Gastrocnemius medialis (tissue), 4 donors: ENCODE data around the gene CWC27.

Source experiments
- POLR2A ChIP-seq, 2 donors: fragments of 450-650 bp; IDR thresholded peaks; one replicate each; pipeline ENCODE4 v1.6.1; 2017; ENCODE audit warnings: antibody characterized with exemption in 2 of 2, mild to moderate bottlenecking in 2 of 2, moderate library complexity in 2 of 2
- TF ChIP-seq, protein P1 (sequence below), 5 experiments: fragments of 450-650 bp in 3 of 5; fragments of 200-600 bp in 2 of 5; sonication (generic) in 2 of 5; IDR thresholded peaks in 4 of 5; conservative IDR thresholded peaks in 1 of 5; 1 replicate in 4 of 5; 2 replicates in 1 of 5; pipeline ENCODE4 v1.5.1; 2016 to 2019; ENCODE audit warnings: antibody characterized with exemption in 5 of 5, mild to moderate bottlenecking in 3 of 5, moderate library complexity in 3 of 5

DNA sequence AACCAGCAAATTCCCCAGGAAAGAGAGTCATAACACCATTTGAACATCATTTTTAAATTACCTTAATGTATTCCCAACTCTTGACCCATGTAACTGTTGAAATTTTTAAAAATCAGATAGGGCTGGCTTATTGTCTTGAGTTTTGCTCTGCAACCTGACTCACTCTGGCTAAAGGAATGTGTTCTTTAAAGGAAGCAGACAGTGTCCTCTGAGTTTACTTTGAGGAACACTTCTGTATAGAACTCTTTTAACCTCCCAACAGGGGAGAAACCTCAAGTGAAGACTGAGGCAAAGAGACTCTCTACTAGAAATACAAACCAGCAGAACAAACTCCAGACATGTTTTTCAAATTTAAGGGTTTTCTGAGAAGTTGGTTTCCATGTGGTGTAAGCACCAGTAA is 248.9 kb downstream of the CWC27 start:
- TF ChIP-seq, protein P1, sequence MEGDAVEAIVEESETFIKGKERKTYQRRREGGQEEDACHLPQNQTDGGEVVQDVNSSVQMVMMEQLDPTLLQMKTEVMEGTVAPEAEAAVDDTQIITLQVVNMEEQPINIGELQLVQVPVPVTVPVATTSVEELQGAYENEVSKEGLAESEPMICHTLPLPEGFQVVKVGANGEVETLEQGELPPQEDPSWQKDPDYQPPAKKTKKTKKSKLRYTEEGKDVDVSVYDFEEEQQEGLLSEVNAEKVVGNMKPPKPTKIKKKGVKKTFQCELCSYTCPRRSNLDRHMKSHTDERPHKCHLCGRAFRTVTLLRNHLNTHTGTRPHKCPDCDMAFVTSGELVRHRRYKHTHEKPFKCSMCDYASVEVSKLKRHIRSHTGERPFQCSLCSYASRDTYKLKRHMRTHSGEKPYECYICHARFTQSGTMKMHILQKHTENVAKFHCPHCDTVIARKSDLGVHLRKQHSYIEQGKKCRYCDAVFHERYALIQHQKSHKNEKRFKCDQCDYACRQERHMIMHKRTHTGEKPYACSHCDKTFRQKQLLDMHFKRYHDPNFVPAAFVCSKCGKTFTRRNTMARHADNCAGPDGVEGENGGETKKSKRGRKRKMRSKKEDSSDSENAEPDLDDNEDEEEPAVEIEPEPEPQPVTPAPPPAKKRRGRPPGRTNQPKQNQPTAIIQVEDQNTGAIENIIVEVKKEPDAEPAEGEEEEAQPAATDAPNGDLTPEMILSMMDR (IDR thresholded peaks at IDR 0.05 in 4 of 5, conservative IDR thresholded peaks at IDR 0.05 in 1 of 5) = no peak
- no peak for TF ChIP-seq POLR2A (IDR thresholded peaks at IDR 0.05)
